ENCODE results near the gene RUSC2. TPM values are rescaled to one million over a fixed set of nuclear protein-coding genes. Genes with fewer than 3 reads are reported as not detected.

The RUSC2 gene
- total RNA-seq, 4 donors from 2014 or later: 3.0 to 17.3 (median 5.5) TPM

GRCh38 chr9:35510383-35510753 lies 20.5 kb downstream of the RUSC2 start:
- no peaks in the 10 kb centered on the region for H3K9me3 ChIP-seq
- DNase-seq: no peak
- no peaks in the 10 kb centered on the region for H3K27me3 ChIP-seq
- no peaks in the 10 kb centered on the region for H3K36me3 ChIP-seq
- no peak overlapping the region for H3K4me3 ChIP-seq
- H3K27ac ChIP-seq: peak overlapping the region; percentile 2 to 68 (median 52)
- peaks cover 0 to 15% (median 2%) of the 10 kb centered on the region in 4 donors for H3K4me1 ChIP-seq
- no peak for TF ChIP-seq POLR2A (IDR thresholded peaks at IDR 0.05)
- TF ChIP-seq CTCF (IDR thresholded peaks at IDR 0.05): no peak

- Histone ChIP-seq H3K4me3 (no peak overlapping the region), H3K27ac (peak overlapping the region; percentile 45 to 68 (median 58)), H3K4me1 (peaks cover 0 to 15% (median 2%) of the 10 kb centered on the region in 4 donors), H3K27me3 (no peaks in the 10 kb centered on the region), H3K36me3 (no peaks in the 10 kb centered on the region), H3K9me3 (no peaks in the 10 kb centered on the region)
- peak in 2 of 3 donors; percentile 50 to 71 for DNase-seq
- TF ChIP-seq CTCF (IDR thresholded peaks at IDR 0.05): peak in 2 of 6 experiments; percentile 15 to 22
- no peak for TF ChIP-seq POLR2A (IDR thresholded peaks at IDR 0.05)
Measured at GRCh38 chr9:35510754-35511428, 21.0 kb downstream of the RUSC2 start.

- TF ChIP-seq POLR2A (IDR thresholded peaks at IDR 0.05) (no peak), CTCF (IDR thresholded peaks at IDR 0.05) (peak in 1 of 6 experiments; percentile 1)
- Histone ChIP-seq H3K4me1 (peaks cover 0 to 15% (median 2%) of the 10 kb centered on the region in 4 donors), H3K9me3 (no peaks in the 10 kb centered on the region), H3K36me3 (no peaks in the 10 kb centered on the region), H3K27me3 (no peaks in the 10 kb centered on the region), H3K4me3 (no peak overlapping the region), H3K27ac (peak overlapping the region; percentile 45 to 68 (median 58))
- DNase-seq: no peak
Measured at GRCh38 chr9:35511453-35511852, 21.5 kb downstream of the RUSC2 start.

- H3K36me3 ChIP-seq: no peaks in the 10 kb centered on the region
- no peaks in the 10 kb centered on the region for H3K27me3 ChIP-seq
- peaks cover 0 to 24% (median 2%) of the 10 kb centered on the region in 4 donors for H3K4me1 ChIP-seq
- no peak for DNase-seq
- H3K4me3 ChIP-seq: no peak overlapping the region
- no peak overlapping the region for H3K27ac ChIP-seq
- no peaks in the 10 kb centered on the region for H3K9me3 ChIP-seq
- TF ChIP-seq CTCF (IDR thresholded peaks at IDR 0.05): no peak
- no peak for TF ChIP-seq POLR2A (IDR thresholded peaks at IDR 0.05)
Measured at GRCh38 chr9:35515766-35516165, 25.9 kb downstream of the RUSC2 start.

- Histone ChIP-seq H3K27ac (peak overlapping the region in 1 of 4 donors; percentile 56), H3K27me3 (no peaks in the 10 kb centered on the region), H3K4me1 (peaks cover 0 to 21% (median 0%) of the 10 kb centered on the region in 4 donors), H3K36me3 (no peaks in the 10 kb centered on the region), H3K4me3 (no peak overlapping the region), H3K9me3 (no peaks in the 10 kb centered on the region)
- TF ChIP-seq CTCF (IDR thresholded peaks at IDR 0.05): no peak
- no peak for TF ChIP-seq POLR2A (IDR thresholded peaks at IDR 0.05)
- DNase-seq: no peak
Measured at GRCh38 chr9:35516479-35516878, 26.6 kb downstream of the RUSC2 start.
